H54 (cell line): Measurements from ENCODE around the gene TGFBR3L.

ENCODE experiments used
- DNase-seq: peaks from one replicate; pipeline ENCODE4 v3.0.0; 2011; ENCODE audit warnings: low spot score, mixed read lengths; ENCODE audit not compliant: insufficient read length
- FAIRE-seq: peaks from 3 replicates; lab custom pipeline; 2011; peaks lifted over from hg19 to GRCh38; lab: Jason Lieb, UNC
- POLR2A ChIP-seq: IDR thresholded peaks from 2 replicates; pipeline ENCODE4 v1.6.1; 2011; ENCODE audit warnings: low read depth, mild to moderate bottlenecking, low read length

TGFBR3L gene

DNA sequence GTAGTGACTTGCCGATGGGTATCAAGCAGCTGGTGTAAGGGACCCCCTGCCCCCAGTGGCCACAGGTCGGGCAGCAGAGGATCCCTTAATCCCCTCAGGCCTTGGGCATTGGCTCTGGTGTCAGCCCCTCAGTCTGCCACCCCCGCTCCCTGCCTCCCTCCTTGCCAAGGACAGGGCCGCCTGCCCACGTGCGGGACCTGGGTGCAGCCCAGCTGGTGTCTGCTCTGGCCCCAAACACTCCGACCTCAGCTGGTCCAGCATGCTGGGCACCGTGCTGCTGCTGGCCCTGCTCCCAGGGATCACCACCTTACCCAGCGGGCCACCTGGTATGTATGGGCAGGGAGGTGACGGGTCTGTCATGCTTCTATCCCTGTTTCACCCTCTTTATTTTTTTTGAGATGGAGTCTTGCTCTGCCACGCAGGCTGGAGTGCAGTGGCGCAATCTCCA is at the start of gene TGFBR3L:
TGFBR3L (plus strand) TSS at position 233 of the 448 bp plus-strand sequence.
- FAIRE-seq, result no peak
- no peak for TF ChIP-seq POLR2A
- DNase-seq, result no peak

GRCh38 chr19:7865262-7865911 is 49.2 kb upstream of the TGFBR3L start:
- TF ChIP-seq POLR2A, result no peak
- no peak for FAIRE-seq
- no peak for DNase-seq

DNA sequence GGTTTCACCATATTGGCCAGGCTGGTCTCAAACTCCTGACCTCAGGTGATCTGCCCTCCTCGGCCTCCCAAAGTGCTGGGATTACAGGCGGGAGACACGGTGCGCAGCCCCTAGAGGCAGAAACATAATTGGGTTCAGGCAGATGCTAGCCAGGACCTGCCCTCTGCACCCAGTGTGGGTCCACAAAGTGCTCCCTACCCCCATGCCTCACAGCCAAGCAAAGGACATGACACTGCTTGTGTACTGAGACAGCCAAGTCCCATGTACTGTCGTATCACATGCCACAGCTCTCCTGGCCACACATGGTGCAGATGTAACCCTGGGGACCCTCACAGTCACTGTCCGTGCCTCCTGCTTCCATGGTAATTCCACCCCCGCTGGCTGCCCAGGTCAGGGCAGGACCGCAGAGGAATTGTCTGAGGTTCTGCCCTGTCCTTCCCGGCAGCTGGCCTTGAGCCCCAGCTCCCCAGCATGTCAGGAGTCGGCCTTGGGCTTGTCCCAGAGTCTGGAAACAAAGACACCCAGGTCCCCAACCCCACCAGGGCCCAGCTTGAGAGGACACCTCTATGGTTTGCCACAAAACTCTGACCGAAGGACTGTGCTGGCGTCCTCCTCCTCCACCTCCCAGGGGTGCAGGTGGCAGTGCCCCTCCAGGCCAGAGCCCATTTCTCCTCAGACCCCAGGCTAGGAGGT is 48.1 kb upstream of the TGFBR3L start:
- FAIRE-seq, result no peak
- no peak for TF ChIP-seq POLR2A
- no peak for DNase-seq

DNA sequence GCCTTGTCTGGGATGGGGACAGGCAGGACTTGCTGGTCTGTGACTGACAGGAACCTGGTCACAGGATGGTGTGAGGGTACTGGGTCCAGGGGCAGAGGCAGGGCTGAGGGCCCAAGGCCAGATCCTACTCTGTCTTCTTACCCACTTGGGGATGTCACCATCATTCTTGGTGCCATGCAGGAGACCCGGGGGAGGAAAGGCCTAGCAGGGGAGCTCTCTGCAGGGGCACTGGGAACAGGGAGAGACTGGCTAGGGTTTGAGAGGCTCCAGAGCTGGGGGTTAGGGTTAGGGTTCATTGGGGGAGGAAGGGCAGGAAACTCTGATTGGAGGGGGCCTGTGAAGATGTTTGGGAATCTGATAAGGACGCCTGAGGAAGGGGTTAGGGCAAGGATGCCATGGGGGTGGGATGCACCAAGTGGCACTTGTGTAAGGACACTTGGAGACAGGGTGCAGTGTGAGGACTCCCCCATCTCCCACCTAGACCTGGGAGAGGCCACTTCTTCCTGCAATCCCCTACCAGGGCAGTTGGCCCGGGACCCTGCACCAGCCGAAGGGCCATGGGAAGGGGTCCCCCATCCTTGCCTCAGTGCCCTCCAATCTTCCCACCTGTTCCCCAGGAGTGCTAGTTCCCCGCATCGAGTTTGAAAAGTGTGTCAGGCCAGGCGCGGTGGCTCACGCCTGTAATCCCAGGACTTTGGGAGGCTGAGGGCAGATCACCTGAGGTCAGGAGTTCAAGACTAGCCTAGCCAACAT is 47.4 kb upstream of the TGFBR3L start:
- no peak for DNase-seq
- no peak for FAIRE-seq
- no peak for TF ChIP-seq POLR2A

DNA sequence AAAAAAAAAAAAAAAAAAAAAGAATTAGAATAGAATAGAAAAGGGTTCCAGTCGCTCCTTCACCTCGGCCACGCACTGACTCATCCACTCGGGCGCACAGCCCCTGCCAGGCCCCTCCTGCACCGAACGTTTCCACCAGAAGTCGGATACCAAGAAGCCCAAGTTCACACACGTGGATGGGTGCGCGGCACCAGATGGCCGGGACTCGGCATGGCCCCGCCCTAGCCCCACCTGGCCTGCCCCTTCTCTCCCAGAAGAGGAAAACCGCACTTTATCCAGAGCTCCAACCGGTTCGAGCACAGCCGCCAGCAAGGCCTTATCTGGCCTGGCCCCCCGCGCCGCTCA is 46.3 kb upstream of the TGFBR3L start:
- no peak for TF ChIP-seq POLR2A
- FAIRE-seq (no peak), DNase-seq (no peak)

DNA sequence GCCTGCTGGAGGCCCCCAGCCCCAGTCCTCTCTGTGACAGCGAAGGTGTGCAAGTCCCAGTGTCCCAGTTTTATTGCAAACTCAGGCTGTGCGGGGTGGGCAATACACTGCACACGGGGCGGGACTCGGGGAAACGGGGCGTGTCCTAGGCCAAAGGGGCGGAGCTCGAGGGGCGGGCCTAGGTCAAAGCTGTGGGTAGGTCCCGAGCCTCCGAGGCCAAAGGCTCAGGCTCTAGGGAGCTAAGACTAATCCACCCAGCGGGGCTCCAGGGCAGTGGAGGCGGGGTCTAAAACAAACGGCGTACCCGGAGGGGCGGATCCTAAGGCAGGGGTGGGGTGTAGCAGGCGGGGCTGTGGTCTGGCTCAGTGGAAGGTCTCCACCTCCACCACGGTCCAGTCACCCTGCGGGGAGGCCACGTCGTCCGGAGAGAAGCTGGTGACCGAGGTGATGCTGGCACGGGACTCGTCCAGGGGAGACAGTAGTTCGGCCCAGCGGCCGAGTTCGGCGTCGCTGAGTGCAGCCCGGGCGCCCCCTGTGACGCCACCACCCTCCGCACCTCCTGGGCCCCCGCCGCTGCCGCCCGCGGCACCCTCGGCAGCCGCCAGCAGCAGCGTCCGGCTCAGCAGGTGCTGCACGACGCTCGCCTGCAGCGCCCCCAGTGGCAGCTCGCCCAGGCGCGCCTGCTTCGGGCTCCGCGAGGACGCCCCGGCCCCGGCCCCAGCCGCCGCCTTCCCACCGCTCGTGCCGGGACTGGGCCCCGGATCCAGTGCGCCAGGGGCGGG is 45.8 kb upstream of the TGFBR3L start:
- DNase-seq (peak; percentile 87), FAIRE-seq (no peak)

GRCh38 chr19:7869453-7869909 is 45.1 kb upstream of the TGFBR3L start:
- no peak for DNase-seq
- FAIRE-seq, result no peak

More for the DNA sequence above, 45.8 kb upstream of the TGFBR3L start:
- no peak; the same call in 1 of the 2 replicates for TF ChIP-seq POLR2A

GRCh38 chr19:7869910-7870511 is 44.6 kb upstream of the TGFBR3L start:
- no peak for DNase-seq
- no peak for TF ChIP-seq POLR2A
- no peak for FAIRE-seq

More at GRCh38 chr19:7869453-7869909, 45.1 kb upstream of the TGFBR3L start:
- no peak for TF ChIP-seq POLR2A

GRCh38 chr19:7870571-7871436 is 43.8 kb upstream of the TGFBR3L start:
- DNase-seq (peak; percentile 66), FAIRE-seq (peak; percentile 95)
- TF ChIP-seq POLR2A, result no peak

- peak; percentile 94 for FAIRE-seq
- peak; percentile 83 for DNase-seq
- no peak for TF ChIP-seq POLR2A
Observed at GRCh38 chr19:7871437-7872305, 43.0 kb upstream of the TGFBR3L start.
